Measurements from ENCODE around the gene CBX2.
A peak's percentile ranks its signal among the peaks of the same experiment; 100 is the strongest.

CBX2 gene

GRCh38 chr17:79803997-79804855 is 26.3 kb downstream of the CBX2 start:
- no peak for TF ChIP-seq SIN3A (IDR thresholded peaks at IDR 0.05; ENCODE audit: borderline replicate concordance, insufficient read depth, low read length)
- no peak for TF ChIP-seq REST (IDR thresholded peaks at IDR 0.05; ENCODE audit: insufficient read depth in 1 of 2, low read depth in 2 of 2, low read length in 2 of 2)
- no peak for TF ChIP-seq POLR2AphosphoS5 (IDR thresholded peaks at IDR 0.05; ENCODE audit: low read depth, low read length)
- TF ChIP-seq FOXP2 (optimal IDR thresholded peaks at IDR 0.05; ENCODE audit: borderline replicate concordance, extremely low read depth, extremely low read length, insufficient read depth), result no peak
- TF ChIP-seq TAF1 (IDR thresholded peaks at IDR 0.05; ENCODE audit: borderline replicate concordance, insufficient read depth, low read length), result no peak

- TF ChIP-seq FOXP2 (optimal IDR thresholded peaks at IDR 0.05; ENCODE audit: borderline replicate concordance, extremely low read depth, extremely low read length, insufficient read depth) (no peak), REST (IDR thresholded peaks at IDR 0.05; ENCODE audit: insufficient read depth in 1 of 2, low read depth in 2 of 2, low read length in 2 of 2) (0 out of 4 replicates have a peak, but pooled peaks of 1 of the 2 experiments have one; percentile 31)
These were observed 27.1 kb downstream of the CBX2 start for GRCh38 chr17:79804856-79805696.

- TF ChIP-seq TAF1 (IDR thresholded peaks at IDR 0.05; ENCODE audit: borderline replicate concordance, insufficient read depth, low read length) (no peak), POLR2AphosphoS5 (IDR thresholded peaks at IDR 0.05; ENCODE audit: low read depth, low read length) (no peak), SIN3A (IDR thresholded peaks at IDR 0.05; ENCODE audit: borderline replicate concordance, insufficient read depth, low read length) (no peak), FOXP2 (optimal IDR thresholded peaks at IDR 0.05; ENCODE audit: borderline replicate concordance, extremely low read depth, extremely low read length, insufficient read depth) (no peak), REST (IDR thresholded peaks at IDR 0.05; ENCODE audit: insufficient read depth in 1 of 2, low read depth in 2 of 2, low read length in 2 of 2) (no peak)
These were observed 28.5 kb downstream of the CBX2 start for GRCh38 chr17:79806446-79806760.

- no peak for TF ChIP-seq REST (IDR thresholded peaks at IDR 0.05; ENCODE audit: insufficient read depth in 1 of 2, low read depth in 2 of 2, low read length in 2 of 2)
- TF ChIP-seq FOXP2 (optimal IDR thresholded peaks at IDR 0.05; ENCODE audit: borderline replicate concordance, extremely low read depth, extremely low read length, insufficient read depth), result no peak
- TF ChIP-seq POLR2AphosphoS5 (IDR thresholded peaks at IDR 0.05; ENCODE audit: low read depth, low read length), result no peak
- TF ChIP-seq TAF1 (IDR thresholded peaks at IDR 0.05; ENCODE audit: borderline replicate concordance, insufficient read depth, low read length), result no peak
These were observed 29.1 kb downstream of the CBX2 start for GRCh38 chr17:79806863-79807720.
